IMR-90 (cell line): Measurements from ENCODE around the gene GAS7. TPM values are rescaled to one million over a fixed set of nuclear protein-coding genes. Genes with fewer than 3 reads are reported as not detected.

ENCODE experiments used
- ATAC-seq: fragments of 200-7000 bp; cut with Tn5 transposase; 2 replicates; pipeline ENCODE4 v1.9.1; 2020; ENCODE audit warnings: low read depth, mild to moderate bottlenecking, moderate library complexity
- BruUV-seq: library from RNA; stranded (reverse); fragments of 400-500 nt; replicated peaks from 2 replicates; lab custom pipeline; 2021; lab: Mats Ljungman, UMichigan
- CTCF ChIA-PET: fragments of 300-600 bp; formaldehyde crosslinking; extraction: SDS; loops from one replicate; lab custom pipeline; 2021; ENCODE audit warnings: antibody characterized with exemption; lab: Yijun Ruan, JAX
- POLR2A ChIA-PET: fragments of 300-600 bp; sonication (Branson Sonifier 250); formaldehyde crosslinking; loops from one replicate; lab custom pipeline; 2022; ENCODE audit warnings: antibody characterized with exemption; ENCODE audit not compliant: unreplicated experiment; lab: Charles Lee
- DNase-seq: peaks from one replicate; pipeline ENCODE4 v3.0.0; 2013
- H2AFZ ChIP-seq: replicated peaks from 2 replicates; pipeline ENCODE3; 2013; ENCODE audit warnings: low read length, mild to moderate bottlenecking; ENCODE audit not compliant: poor library complexity
- H2AK5ac ChIP-seq: 2 replicates; pipeline ENCODE4 v1.6.1; 2013; ENCODE audit warnings: low read depth, low read length, inconsistent platforms
- H2AK9ac ChIP-seq: replicated peaks from 2 replicates; pipeline ENCODE3; 2013; ENCODE audit warnings: mild to moderate bottlenecking, low read depth, low read length, moderate library complexity; ENCODE audit not compliant: poor library complexity
- H2BK120ac ChIP-seq: 2 replicates; pipeline ENCODE4 v1.6.1; 2013; ENCODE audit warnings: low read depth, low read length, inconsistent platforms
- H2BK15ac ChIP-seq: 3 replicates; pipeline ENCODE4 v1.6.1; 2013; ENCODE audit warnings: low read depth, low read length, inconsistent platforms
- H2BK20ac ChIP-seq: 2 replicates; pipeline ENCODE4 v1.6.1; 2013; ENCODE audit warnings: low read depth, mild to moderate bottlenecking, inconsistent platforms, low read length, moderate library complexity
- H2BK5ac ChIP-seq: 2 replicates; pipeline ENCODE4 v1.6.1; 2013; ENCODE audit warnings: mild to moderate bottlenecking, low read depth, low read length, inconsistent platforms; ENCODE audit not compliant: poor library complexity, severe bottlenecking
- H3K14ac ChIP-seq: replicated peaks from 2 replicates; pipeline ENCODE4 v1.6.1; 2013; ENCODE audit warnings: low read depth, low read length, inconsistent platforms
- H3K18ac ChIP-seq: 2 replicates; pipeline ENCODE4 v1.6.1; 2013; ENCODE audit warnings: low read depth, low read length, control low read depth
- H3K23ac ChIP-seq: 2 replicates; pipeline ENCODE4 v1.6.1; 2013; ENCODE audit warnings: low read depth, low read length, inconsistent platforms
- H3K27ac ChIP-seq: 2 replicates; pipeline ENCODE4 v1.5.1; 2013; ENCODE audit warnings: mild to moderate bottlenecking, control low read depth, low read length; ENCODE audit not compliant: insufficient read depth
- H3K27me3 ChIP-seq: 2 replicates; pipeline ENCODE4 v1.6.1; 2013; ENCODE audit warnings: low read length; ENCODE audit not compliant: control insufficient read depth, insufficient read depth
- H3K36me3 ChIP-seq: 2 replicates; pipeline ENCODE4 v1.6.1; 2013; ENCODE audit warnings: low read length, mixed read lengths; ENCODE audit not compliant: control insufficient read depth, insufficient read depth
- H3K4ac ChIP-seq: 2 replicates; pipeline ENCODE4 v1.6.1; 2013; ENCODE audit warnings: low read depth, low read length, inconsistent platforms
- H3K4me1 ChIP-seq: 2 replicates; pipeline ENCODE4 v1.6.1; 2013; ENCODE audit warnings: low read length, mixed read lengths; ENCODE audit not compliant: control insufficient read depth, insufficient read depth
- H3K4me2 ChIP-seq: 2 replicates; pipeline ENCODE4 v1.6.1; 2013; ENCODE audit warnings: low read depth, mild to moderate bottlenecking, control low read depth, low read length, moderate library complexity
- H3K4me3 ChIP-seq: 2 replicates; pipeline ENCODE4 v1.5.1; 2013; ENCODE audit warnings: low read depth, mild to moderate bottlenecking, control low read depth, low read length, moderate library complexity; ENCODE audit not compliant: insufficient read depth
- H3K56ac ChIP-seq: 2 replicates; pipeline ENCODE4 v1.6.1; 2013; ENCODE audit warnings: low read length, inconsistent platforms; ENCODE audit not compliant: insufficient read depth; ENCODE audit errors: extremely low read depth
- H3K79me1 ChIP-seq, 2 experiments: 2 replicates each; pipeline ENCODE4 v1.6.1; 2013; ENCODE audit warnings: low read length in 2 of 2, inconsistent platforms in 1 of 2, low read depth in 1 of 2
- H3K9ac ChIP-seq: 2 replicates; pipeline ENCODE4 v1.6.1; 2013; ENCODE audit warnings: low read depth, low read length, control low read depth
- H3K9me1 ChIP-seq: 2 replicates; pipeline ENCODE4 v1.6.1; 2013; ENCODE audit warnings: low read length, inconsistent platforms; ENCODE audit not compliant: insufficient read depth
- H3K9me3 ChIP-seq: 2 replicates; pipeline ENCODE4 v1.6.1; 2013; ENCODE audit warnings: low read length; ENCODE audit not compliant: control insufficient read depth, insufficient read depth
- H4K20me1 ChIP-seq: 2 replicates; pipeline ENCODE4 v1.6.1; 2013; ENCODE audit warnings: low read length, inconsistent platforms; ENCODE audit not compliant: insufficient read depth
- H4K5ac ChIP-seq: 2 replicates; pipeline ENCODE4 v1.6.1; 2013; ENCODE audit warnings: mild to moderate bottlenecking, low read depth, low read length, control low read depth
- H4K8ac ChIP-seq, 2 experiments: 2 replicates each; pipeline ENCODE4 v1.6.1; 2013; ENCODE audit warnings: low read depth in 2 of 2, low read length in 2 of 2, control low read depth in 1 of 2, inconsistent platforms in 1 of 2
- H4K91ac ChIP-seq: 2 replicates; pipeline ENCODE4 v1.6.1; 2013; ENCODE audit warnings: low read depth, low read length, inconsistent platforms; ENCODE audit not compliant: insufficient read depth
- BHLHE40 ChIP-seq: fragments of 150-350 bp; IDR thresholded peaks from 2 replicates; pipeline ENCODE4 v1.6.1; 2016; ENCODE audit warnings: mild to moderate bottlenecking, low read depth, low read length
- CEBPB ChIP-seq: IDR thresholded peaks from 2 replicates; pipeline ENCODE4 v1.6.1; 2012; ENCODE audit warnings: low read depth, low read length, improper control_type of control experiment
- CHD1 ChIP-seq: IDR thresholded peaks from 2 replicates; pipeline ENCODE4 v1.6.1; 2012; ENCODE audit warnings: low read depth, low read length, improper control_type of control experiment
- FOS ChIP-seq: fragments of 150-350 bp; IDR thresholded peaks from 2 replicates; pipeline ENCODE4 v1.6.1; 2016; ENCODE audit warnings: low read depth, low read length
- MAFK ChIP-seq: IDR thresholded peaks from 2 replicates; pipeline ENCODE4 v1.6.1; 2012; ENCODE audit warnings: low read depth, low read length, improper control_type of control experiment
- MAZ ChIP-seq: IDR thresholded peaks from 2 replicates; pipeline ENCODE4 v1.6.1; 2012; ENCODE audit warnings: low read depth, mild to moderate bottlenecking, low read length, improper control_type of control experiment, moderate library complexity, borderline replicate concordance
- NFE2L2 ChIP-seq: fragments of 150-350 bp; IDR thresholded peaks from 2 replicates; pipeline ENCODE4 v1.6.1; 2016; ENCODE audit warnings: low read depth, mild to moderate bottlenecking, low read length
- POLR2A ChIP-seq: IDR thresholded peaks from 2 replicates; pipeline ENCODE4 v1.6.1; 2012; ENCODE audit warnings: mild to moderate bottlenecking, low read depth, low read length
- RAD21 ChIP-seq: IDR thresholded peaks from 2 replicates; pipeline ENCODE4 v1.6.1; 2012; ENCODE audit warnings: low read length, improper control_type of control experiment
- RFX5 ChIP-seq: IDR thresholded peaks from 2 replicates; pipeline ENCODE4 v1.8.0; 2012; ENCODE audit warnings: low read depth, mild to moderate bottlenecking, low read length, moderate library complexity
- SMC3 ChIP-seq: fragments of 150-350 bp; IDR thresholded peaks from 2 replicates; pipeline ENCODE4 v1.6.1; 2016; ENCODE audit warnings: low read depth, mild to moderate bottlenecking, antibody characterized with exemption, low read length, moderate library complexity
- WGBS, 2 experiments: methylation state at CpG; one replicate each; pipeline versions ENCODE4 v1.1.5 to v1.1.7; 2013; ENCODE audit warnings: missing lambda C conversion rate in 2 of 2; ENCODE audit not compliant: insufficient read length in 1 of 2; ENCODE audit errors: extremely low coverage in 2 of 2; 5-methylcytosine and 5-hydroxymethylcytosine counted together
- dilution Hi-C: fragments of 300-500 bp; cut with HindIII; formaldehyde crosslinking; loops from one replicate; pipeline ENCODE4 v1.14.3; 2018; ENCODE audit warnings: low sequenced_read_pairs; ENCODE audit not compliant: unreplicated experiment
- in situ Hi-C: fragments of 300-500 bp; cut with MboI; formaldehyde crosslinking; loops from 3 replicates; pipeline ENCODE4 v1.14.3; 2019; ENCODE audit warnings: low sequenced_read_pairs, inconsistent platforms, mixed read lengths
- intact Hi-C: fragments of 100-400 bp; cut with micrococcal nuclease; formaldehyde crosslinking; loops from 2 replicates; pipeline ENCODE4 v1.10.0; 2022
- polyA plus RNA-seq, 3 experiments: library from polyadenylated mRNA; depleted of rRNA; stranded (reverse); fragments of >200 nt; gene quantifications; 2 replicates each; pipeline ENCODE4 v1.2.3, GENCODE V29; 2012; ENCODE audit warnings: low replicate concordance in 1 of 3
- total RNA-seq: library from RNA; depleted of rRNA; stranded (reverse); fragments of >200 nt; gene quantifications from 2 replicates; pipeline ENCODE4 v1.2.3, GENCODE V29; 2012
- TF ChIP-seq, protein P1 (sequence below): fragments of 150-350 bp; IDR thresholded peaks from 2 replicates; pipeline ENCODE4 v1.6.1; 2016; ENCODE audit warnings: low read depth, mild to moderate bottlenecking, low read length, moderate library complexity, borderline replicate concordance
- TF ChIP-seq, protein P2 (sequence below): conservative IDR thresholded peaks from 2 replicates; pipeline ENCODE4 v1.5.1; 2012; ENCODE audit warnings: mild to moderate bottlenecking, low read depth, low read length, improper control_type of control experiment
- TF ChIP-seq, protein P3 (sequence below): fragments of 150-350 bp; IDR thresholded peaks from 2 replicates; pipeline ENCODE4 v1.6.1; 2017; ENCODE audit warnings: mild to moderate bottlenecking, antibody characterized with exemption, low read length, low read depth

GAS7 gene
- total and polyA plus RNA-seq, 2 of the 4 experiments (the other 2 are of a cell fraction), result 4.6 to 5.0 TPM

DNA sequence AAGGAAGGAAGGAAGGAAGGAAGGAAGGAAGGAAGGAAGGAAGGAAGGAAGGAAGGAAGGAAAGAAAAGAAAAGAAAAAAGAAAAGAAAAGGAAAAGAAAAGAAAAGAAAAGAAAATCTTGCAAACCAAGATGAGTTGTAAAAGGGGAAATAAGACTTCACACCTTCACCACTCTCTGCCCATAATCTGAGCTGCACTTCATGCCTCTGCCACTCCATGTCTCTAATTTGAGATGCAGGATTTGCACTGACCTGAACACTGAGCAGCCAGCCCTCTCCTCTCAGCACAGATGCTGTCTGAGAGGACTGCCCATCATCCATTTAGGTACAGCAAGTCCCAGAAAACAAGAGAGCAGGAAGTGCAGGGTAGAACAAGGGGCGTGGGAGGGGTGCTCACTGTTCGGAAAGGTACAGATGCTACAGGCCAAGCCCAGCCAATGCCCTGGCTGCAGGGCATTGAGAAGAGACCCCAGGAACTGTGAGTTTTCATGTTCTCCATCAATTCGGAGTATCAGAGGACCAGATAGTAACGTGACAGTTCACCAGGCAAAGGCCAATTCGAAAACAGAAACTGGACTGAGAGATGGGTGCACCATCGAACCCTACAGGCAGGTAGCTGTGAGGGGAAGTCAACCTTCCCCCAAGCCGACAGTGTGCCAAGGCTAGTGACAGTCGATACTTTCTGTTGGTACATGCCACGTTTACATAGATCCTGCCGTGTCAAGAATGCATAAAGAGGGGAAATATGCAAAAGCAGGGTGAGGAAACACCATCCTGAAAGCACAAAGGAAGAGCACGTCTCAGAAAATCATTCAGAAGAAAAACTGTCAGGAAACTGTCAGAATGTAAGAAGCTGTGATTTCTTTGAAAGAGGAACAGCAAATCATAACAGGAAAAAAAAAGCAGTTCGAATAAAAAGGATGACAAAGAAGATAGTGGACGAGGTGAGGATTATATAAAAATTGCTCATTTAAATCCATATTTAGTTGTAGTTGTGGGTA, 151.3 kb downstream of the GAS7 start:
- H3K9ac ChIP-seq, result no peak overlapping the region
- DNase-seq (no peak), ATAC-seq (no peak)
- H3K4me1 ChIP-seq, result peaks cover 7% of the 10 kb centered on the region
- no peak overlapping the region for H3K4me2 ChIP-seq
- H3K23ac ChIP-seq, result no peak overlapping the region
- 86% methylated on average over 1 of the region's 13 CpGs; no CpG with 5 or more reads in 1 of the 2 experiments for WGBS, 2 experiments
- no peak overlapping the region for H2AFZ ChIP-seq
- no peak overlapping the region for H3K27ac ChIP-seq
- intact Hi-C loops, result no loop called here
- POLR2A ChIA-PET, result no interaction called here
- BruUV-seq, result no TSS peak
- H3K18ac ChIP-seq, result no peak overlapping the region
- no peak overlapping the region for H4K5ac ChIP-seq
- H2BK5ac ChIP-seq, result no peak overlapping the region
- H4K20me1 ChIP-seq, result no peaks in the 10 kb centered on the region
- no peaks in the 10 kb centered on the region for H3K36me3 ChIP-seq
- H4K91ac ChIP-seq, result no peak overlapping the region
- H3K14ac ChIP-seq, result no peak overlapping the region
- H2AK9ac ChIP-seq, result peak overlapping the region; percentile 7
- H4K8ac ChIP-seq, result no peak overlapping the region
- no peaks in the 10 kb centered on the region for H3K9me3 ChIP-seq
- H3K79me1 ChIP-seq, result no peaks in the 10 kb centered on the region
- H3K4me3 ChIP-seq, result no peak overlapping the region
- no peak overlapping the region for H2AK5ac ChIP-seq
- no peaks in the 10 kb centered on the region for H3K27me3 ChIP-seq
- no peak overlapping the region for H3K4ac ChIP-seq
- in situ Hi-C loops, result no loop called here
- H2BK15ac ChIP-seq, result no peak overlapping the region
- H3K9me1 ChIP-seq, result peaks cover 3% of the 10 kb centered on the region; the same call in 1 of the 2 replicates
- no peak overlapping the region for H2BK120ac ChIP-seq
- H3K56ac ChIP-seq, result no peak overlapping the region
- no peak overlapping the region for H2BK20ac ChIP-seq
- dilution Hi-C loops, result no loop called here
- CTCF ChIA-PET, result interaction anchor here (0.6 to 1.9 kb wide), 2 partner anchors 11 to 65 kb away, joined by 3 to 8 read pairs; no protein-coding TSS in a partner anchor
- TF ChIP-seq POLR2A (no peak), NFE2L2 (no peak), CEBPB (no peak), FOS (no peak), BHLHE40 (no peak), MAZ (no peak), MAFK (no peak), CHD1 (no peak), SMC3 (no peak), RFX5 (no peak), RAD21 (no peak)
- TF ChIP-seq, protein P1, sequence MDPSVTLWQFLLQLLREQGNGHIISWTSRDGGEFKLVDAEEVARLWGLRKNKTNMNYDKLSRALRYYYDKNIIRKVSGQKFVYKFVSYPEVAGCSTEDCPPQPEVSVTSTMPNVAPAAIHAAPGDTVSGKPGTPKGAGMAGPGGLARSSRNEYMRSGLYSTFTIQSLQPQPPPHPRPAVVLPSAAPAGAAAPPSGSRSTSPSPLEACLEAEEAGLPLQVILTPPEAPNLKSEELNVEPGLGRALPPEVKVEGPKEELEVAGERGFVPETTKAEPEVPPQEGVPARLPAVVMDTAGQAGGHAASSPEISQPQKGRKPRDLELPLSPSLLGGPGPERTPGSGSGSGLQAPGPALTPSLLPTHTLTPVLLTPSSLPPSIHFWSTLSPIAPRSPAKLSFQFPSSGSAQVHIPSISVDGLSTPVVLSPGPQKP, result no peak
- TF ChIP-seq, protein P2, sequence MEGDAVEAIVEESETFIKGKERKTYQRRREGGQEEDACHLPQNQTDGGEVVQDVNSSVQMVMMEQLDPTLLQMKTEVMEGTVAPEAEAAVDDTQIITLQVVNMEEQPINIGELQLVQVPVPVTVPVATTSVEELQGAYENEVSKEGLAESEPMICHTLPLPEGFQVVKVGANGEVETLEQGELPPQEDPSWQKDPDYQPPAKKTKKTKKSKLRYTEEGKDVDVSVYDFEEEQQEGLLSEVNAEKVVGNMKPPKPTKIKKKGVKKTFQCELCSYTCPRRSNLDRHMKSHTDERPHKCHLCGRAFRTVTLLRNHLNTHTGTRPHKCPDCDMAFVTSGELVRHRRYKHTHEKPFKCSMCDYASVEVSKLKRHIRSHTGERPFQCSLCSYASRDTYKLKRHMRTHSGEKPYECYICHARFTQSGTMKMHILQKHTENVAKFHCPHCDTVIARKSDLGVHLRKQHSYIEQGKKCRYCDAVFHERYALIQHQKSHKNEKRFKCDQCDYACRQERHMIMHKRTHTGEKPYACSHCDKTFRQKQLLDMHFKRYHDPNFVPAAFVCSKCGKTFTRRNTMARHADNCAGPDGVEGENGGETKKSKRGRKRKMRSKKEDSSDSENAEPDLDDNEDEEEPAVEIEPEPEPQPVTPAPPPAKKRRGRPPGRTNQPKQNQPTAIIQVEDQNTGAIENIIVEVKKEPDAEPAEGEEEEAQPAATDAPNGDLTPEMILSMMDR, result no peak
- TF ChIP-seq, protein P3, sequence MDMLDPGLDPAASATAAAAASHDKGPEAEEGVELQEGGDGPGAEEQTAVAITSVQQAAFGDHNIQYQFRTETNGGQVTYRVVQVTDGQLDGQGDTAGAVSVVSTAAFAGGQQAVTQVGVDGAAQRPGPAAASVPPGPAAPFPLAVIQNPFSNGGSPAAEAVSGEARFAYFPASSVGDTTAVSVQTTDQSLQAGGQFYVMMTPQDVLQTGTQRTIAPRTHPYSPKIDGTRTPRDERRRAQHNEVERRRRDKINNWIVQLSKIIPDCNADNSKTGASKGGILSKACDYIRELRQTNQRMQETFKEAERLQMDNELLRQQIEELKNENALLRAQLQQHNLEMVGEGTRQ, result no peak
